Erythroblast (primary cell): ENCODE data around the gene KLHL29.

Source experiments
- GATA1 ChIP-seq: IDR thresholded peaks from 2 replicates; pipeline ENCODE4 v1.6.1; 2011; ENCODE audit warnings: low read depth, mild to moderate bottlenecking, control low read depth, low read length, moderate library complexity
- POLR2A ChIP-seq: IDR thresholded peaks from 2 replicates; pipeline ENCODE4 v1.6.1; 2011; ENCODE audit warnings: mild to moderate bottlenecking, low read length

- TF ChIP-seq POLR2A (no peak), GATA1 (no peak)
These were observed 201.8 kb downstream of the KLHL29 start for GRCh38 chr2:23586741-23587306.
